Loucy (cell line): ENCODE measurements around the gene BCAS4.

Experiments
- EZH2phosphoT487 ChIP-seq: fragments of 200-600 bp; IDR thresholded peaks from 2 replicates; pipeline ENCODE4 v1.6.1; 2018; ENCODE audit warnings: antibody characterized with exemption, mild to moderate bottlenecking, moderate library complexity, borderline replicate concordance
- TF ChIP-seq, protein P1 (sequence below): fragments of 200-600 bp; sonication (generic); conservative IDR thresholded peaks from 2 replicates; pipeline ENCODE4 v1.5.1; 2014; ENCODE audit warnings: mild to moderate bottlenecking, antibody characterized with exemption, low read length

GRCh38 chr20:50898475-50898874 is 103.6 kb downstream of the BCAS4 start:
- TF ChIP-seq, protein P1, sequence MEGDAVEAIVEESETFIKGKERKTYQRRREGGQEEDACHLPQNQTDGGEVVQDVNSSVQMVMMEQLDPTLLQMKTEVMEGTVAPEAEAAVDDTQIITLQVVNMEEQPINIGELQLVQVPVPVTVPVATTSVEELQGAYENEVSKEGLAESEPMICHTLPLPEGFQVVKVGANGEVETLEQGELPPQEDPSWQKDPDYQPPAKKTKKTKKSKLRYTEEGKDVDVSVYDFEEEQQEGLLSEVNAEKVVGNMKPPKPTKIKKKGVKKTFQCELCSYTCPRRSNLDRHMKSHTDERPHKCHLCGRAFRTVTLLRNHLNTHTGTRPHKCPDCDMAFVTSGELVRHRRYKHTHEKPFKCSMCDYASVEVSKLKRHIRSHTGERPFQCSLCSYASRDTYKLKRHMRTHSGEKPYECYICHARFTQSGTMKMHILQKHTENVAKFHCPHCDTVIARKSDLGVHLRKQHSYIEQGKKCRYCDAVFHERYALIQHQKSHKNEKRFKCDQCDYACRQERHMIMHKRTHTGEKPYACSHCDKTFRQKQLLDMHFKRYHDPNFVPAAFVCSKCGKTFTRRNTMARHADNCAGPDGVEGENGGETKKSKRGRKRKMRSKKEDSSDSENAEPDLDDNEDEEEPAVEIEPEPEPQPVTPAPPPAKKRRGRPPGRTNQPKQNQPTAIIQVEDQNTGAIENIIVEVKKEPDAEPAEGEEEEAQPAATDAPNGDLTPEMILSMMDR = no peak
- no peak for TF ChIP-seq EZH2phosphoT487
